ENCODE results near the gene SRBD1.

The SRBD1 gene

DNA sequence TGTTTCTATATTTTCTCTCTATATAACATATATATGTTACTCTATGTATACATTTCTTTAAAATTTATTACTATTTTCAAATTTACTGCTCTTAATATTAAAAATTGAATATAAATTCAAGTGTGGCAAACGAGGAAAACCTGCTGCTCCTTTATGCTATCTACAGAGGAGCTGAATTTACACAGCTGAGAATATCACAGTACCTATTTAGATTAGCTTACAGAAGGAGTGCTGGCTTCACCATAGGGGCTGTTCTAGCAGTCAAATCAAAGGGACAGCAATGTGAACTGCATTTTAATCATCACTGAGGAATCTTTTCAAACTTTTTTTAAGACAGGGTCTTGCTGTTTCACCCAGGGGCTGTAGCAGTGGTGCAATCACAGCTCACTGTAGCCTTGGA is 213.8 kb downstream of the SRBD1 start:
- H3K4me1 Mint-ChIP-seq, result peaks cover 43% of the 10 kb centered on the region
- no peak overlapping the region for H3K4me3 Mint-ChIP-seq
- no peaks in the 10 kb centered on the region for H3K27me3 Mint-ChIP-seq (ENCODE audit: low read depth, poor library complexity)
- H3K27ac Mint-ChIP-seq, result no peak overlapping the region
- TF ChIP-seq, protein P1, sequence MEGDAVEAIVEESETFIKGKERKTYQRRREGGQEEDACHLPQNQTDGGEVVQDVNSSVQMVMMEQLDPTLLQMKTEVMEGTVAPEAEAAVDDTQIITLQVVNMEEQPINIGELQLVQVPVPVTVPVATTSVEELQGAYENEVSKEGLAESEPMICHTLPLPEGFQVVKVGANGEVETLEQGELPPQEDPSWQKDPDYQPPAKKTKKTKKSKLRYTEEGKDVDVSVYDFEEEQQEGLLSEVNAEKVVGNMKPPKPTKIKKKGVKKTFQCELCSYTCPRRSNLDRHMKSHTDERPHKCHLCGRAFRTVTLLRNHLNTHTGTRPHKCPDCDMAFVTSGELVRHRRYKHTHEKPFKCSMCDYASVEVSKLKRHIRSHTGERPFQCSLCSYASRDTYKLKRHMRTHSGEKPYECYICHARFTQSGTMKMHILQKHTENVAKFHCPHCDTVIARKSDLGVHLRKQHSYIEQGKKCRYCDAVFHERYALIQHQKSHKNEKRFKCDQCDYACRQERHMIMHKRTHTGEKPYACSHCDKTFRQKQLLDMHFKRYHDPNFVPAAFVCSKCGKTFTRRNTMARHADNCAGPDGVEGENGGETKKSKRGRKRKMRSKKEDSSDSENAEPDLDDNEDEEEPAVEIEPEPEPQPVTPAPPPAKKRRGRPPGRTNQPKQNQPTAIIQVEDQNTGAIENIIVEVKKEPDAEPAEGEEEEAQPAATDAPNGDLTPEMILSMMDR (IDR thresholded peaks at IDR 0.05), result no peak
- DNase-seq, result no peak
- H3K9me3 Mint-ChIP-seq, result no peaks in the 10 kb centered on the region
- peaks cover 4% of the 10 kb centered on the region for H3K36me3 Mint-ChIP-seq (ENCODE audit: low read depth)

DNA sequence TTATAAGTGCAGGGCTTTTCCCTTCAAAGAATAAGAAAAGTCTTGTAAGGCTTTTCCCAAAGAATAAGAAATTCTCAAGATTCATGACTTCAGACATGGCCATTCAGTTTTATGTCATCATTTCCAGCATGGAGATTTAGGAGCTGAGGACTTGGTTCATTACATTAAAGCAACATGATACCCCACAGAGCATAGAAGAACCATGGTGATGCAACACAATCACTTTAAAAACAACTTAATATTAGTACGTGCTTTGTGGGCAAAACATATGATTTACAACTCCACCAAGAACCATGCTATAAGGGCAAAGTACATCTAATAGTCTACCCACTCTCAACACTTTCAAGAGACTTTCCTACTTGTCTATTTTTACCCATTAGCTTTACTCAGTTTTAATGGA is 214.4 kb downstream of the SRBD1 start:
- no peak for DNase-seq
- H3K36me3 Mint-ChIP-seq (ENCODE audit: low read depth), result peaks cover 4% of the 10 kb centered on the region
- peaks cover 49% of the 10 kb centered on the region for H3K4me1 Mint-ChIP-seq
- no peaks in the 10 kb centered on the region for H3K27me3 Mint-ChIP-seq (ENCODE audit: low read depth, poor library complexity)
- TF ChIP-seq, protein P1 (IDR thresholded peaks at IDR 0.05), result no peak
- no peak overlapping the region for H3K27ac Mint-ChIP-seq
- no peak overlapping the region for H3K4me3 Mint-ChIP-seq
- no peaks in the 10 kb centered on the region for H3K9me3 Mint-ChIP-seq

DNA sequence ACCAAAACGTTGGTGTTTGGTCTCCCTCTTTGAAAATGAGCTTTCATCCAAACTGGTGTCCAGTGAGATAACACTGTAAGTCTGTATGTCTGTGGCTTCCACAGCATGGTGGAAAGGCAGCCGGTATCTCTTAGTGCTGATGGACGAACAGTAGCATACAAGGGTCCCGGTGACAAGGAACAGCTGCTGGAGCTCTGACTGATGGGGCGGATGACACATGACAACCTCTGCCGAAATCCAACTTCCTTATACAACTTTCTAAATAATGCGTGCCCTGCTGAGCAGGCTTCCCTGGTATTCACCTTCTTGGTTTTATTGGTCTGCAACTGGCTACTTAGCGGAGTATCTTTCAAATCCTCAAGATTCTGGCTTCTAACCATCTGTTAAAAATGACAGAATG is 216.2 kb downstream of the SRBD1 start:
- Mint-ChIP-seq H3K4me1 (peaks cover 67% of the 10 kb centered on the region), H3K4me3 (no peak overlapping the region), H3K36me3 (ENCODE audit: low read depth) (peaks cover 9% of the 10 kb centered on the region), H3K27me3 (ENCODE audit: low read depth, poor library complexity) (no peaks in the 10 kb centered on the region), H3K27ac (peak overlapping the region; percentile 49), H3K9me3 (no peaks in the 10 kb centered on the region)
- TF ChIP-seq, protein P1 (IDR thresholded peaks at IDR 0.05), result no peak
- DNase-seq, result peak; percentile 4

DNA sequence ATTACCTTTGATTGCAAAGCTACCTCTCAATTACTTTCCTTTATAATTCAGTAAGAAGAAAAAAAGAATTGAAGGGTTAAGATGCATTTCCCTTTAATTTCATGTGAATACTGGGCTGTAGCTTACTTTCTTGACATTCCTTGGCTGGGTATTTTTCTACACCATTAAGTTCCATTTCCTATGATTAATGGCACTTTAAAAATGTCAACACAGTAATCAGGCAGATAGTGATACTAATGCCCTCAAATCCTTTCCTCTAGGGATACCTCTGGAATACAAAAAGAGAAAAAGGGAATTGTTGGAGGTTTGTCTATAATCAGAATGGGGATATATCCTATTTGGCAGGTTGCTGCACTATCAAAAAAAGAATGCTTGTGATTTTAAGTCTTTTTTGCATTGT is 216.9 kb downstream of the SRBD1 start:
- no peak overlapping the region for H3K4me3 Mint-ChIP-seq
- peaks cover 73% of the 10 kb centered on the region for H3K4me1 Mint-ChIP-seq
- TF ChIP-seq, protein P1 (IDR thresholded peaks at IDR 0.05), result no peak
- no peaks in the 10 kb centered on the region for H3K9me3 Mint-ChIP-seq
- no peak for DNase-seq
- H3K27me3 Mint-ChIP-seq (ENCODE audit: low read depth, poor library complexity), result no peaks in the 10 kb centered on the region
- H3K27ac Mint-ChIP-seq, result no peak overlapping the region
- peaks cover 14% of the 10 kb centered on the region for H3K36me3 Mint-ChIP-seq (ENCODE audit: low read depth)

DNA sequence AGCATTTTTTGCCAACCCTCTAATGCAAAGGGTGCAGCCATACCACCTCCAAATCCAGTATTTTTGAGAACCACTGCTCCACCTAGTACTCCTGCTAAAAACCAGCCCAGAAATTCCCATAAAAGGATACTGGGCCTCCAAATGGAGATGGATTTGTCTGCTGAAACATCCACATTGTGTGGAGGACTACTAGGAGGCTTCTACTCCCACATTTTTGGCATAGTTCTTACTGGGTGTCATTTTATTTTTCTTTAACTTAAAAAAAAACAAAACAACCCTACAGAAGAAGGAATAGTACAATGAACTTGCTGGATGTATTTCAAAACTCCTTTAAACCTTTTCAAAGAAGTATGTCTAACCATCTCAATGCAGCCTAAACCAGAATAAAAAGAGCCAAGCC is 219.2 kb downstream of the SRBD1 start:
- no peak for DNase-seq
- Mint-ChIP-seq H3K27ac (no peak overlapping the region), H3K4me1 (peaks cover 69% of the 10 kb centered on the region), H3K9me3 (no peaks in the 10 kb centered on the region), H3K4me3 (no peak overlapping the region), H3K36me3 (ENCODE audit: low read depth) (peaks cover 32% of the 10 kb centered on the region), H3K27me3 (ENCODE audit: low read depth, poor library complexity) (no peaks in the 10 kb centered on the region)
- TF ChIP-seq, protein P1 (IDR thresholded peaks at IDR 0.05), result no peak

DNA sequence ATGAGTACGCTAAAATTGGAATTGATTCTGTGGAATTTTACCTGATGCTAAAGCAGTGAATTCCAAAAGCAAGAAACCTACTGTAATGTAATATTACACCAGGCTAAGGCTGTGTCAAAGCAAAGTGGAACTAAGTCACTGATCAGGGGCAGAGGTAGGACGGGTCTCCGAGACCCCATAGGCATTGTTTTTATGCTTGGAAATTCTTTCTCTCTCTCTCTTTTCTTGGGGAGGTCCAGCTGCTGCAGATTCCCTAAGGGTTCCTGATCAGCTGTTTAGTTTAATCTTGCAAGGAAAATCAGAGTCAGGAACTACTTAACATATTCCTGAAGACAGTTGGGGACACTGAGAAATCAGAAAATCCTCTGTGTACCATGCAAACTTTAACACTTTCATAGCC is 220.2 kb downstream of the SRBD1 start:
- no peak for DNase-seq
- Mint-ChIP-seq H3K36me3 (ENCODE audit: low read depth) (peaks cover 32% of the 10 kb centered on the region), H3K4me1 (peaks cover 63% of the 10 kb centered on the region), H3K27ac (peak overlapping the region; percentile 74), H3K27me3 (ENCODE audit: low read depth, poor library complexity) (no peaks in the 10 kb centered on the region), H3K4me3 (peak overlapping the region; percentile 25), H3K9me3 (no peaks in the 10 kb centered on the region)
- TF ChIP-seq, protein P1 (IDR thresholded peaks at IDR 0.05), result no peak
